Measurements from ENCODE around the gene CHMP4B. TPM values are rescaled to one million over a fixed set of nuclear protein-coding genes. Genes with fewer than 3 reads are reported as not detected.

CHMP4B gene
- total and polyA plus RNA-seq, 2 donors = 39.9 to 130 TPM

- Histone ChIP-seq H3K27me3 (ENCODE audit: control insufficient read depth in 2 of 2, insufficient read depth in 1 of 2, low read length in 1 of 2) (no peaks in the 10 kb centered on the region), H3K9me3 (ENCODE audit: control insufficient read depth in 2 of 2, insufficient read depth in 1 of 2, low read length in 1 of 2) (no peaks in the 10 kb centered on the region), H3K27ac (ENCODE audit: low read depth in 1 of 2, low read length in 1 of 2) (no peak overlapping the region), H3K4me3 (ENCODE audit: low read length in 2 of 2) (no peak overlapping the region), H3K4me1 (ENCODE audit: control insufficient read depth in 2 of 2, insufficient read depth in 2 of 2, low read length in 2 of 2) (peaks cover 70 to 82% of the 10 kb centered on the region in 2 donors), H3K36me3 (ENCODE audit: control insufficient read depth in 2 of 2, insufficient read depth in 2 of 2, low read length in 1 of 2) (peaks cover 2% of the 10 kb centered on the region in 2 donors)
- 88% methylated on average over 1 of the region's 1 CpG for WGBS
- DNase-seq (ENCODE audit: low read depth in 6 of 9, low spot score in 9 of 9) = no peak
These were observed 31.9 kb downstream of the CHMP4B start for GRCh38 chr20:33843050-33843449.

- WGBS = 50% methylated on average over 4 of the region's 4 CpGs
- Histone ChIP-seq H3K4me3 (ENCODE audit: low read length in 2 of 2) (no peak overlapping the region), H3K9me3 (ENCODE audit: control insufficient read depth in 2 of 2, insufficient read depth in 1 of 2, low read length in 1 of 2) (no peaks in the 10 kb centered on the region), H3K4me1 (ENCODE audit: control insufficient read depth in 2 of 2, insufficient read depth in 2 of 2, low read length in 2 of 2) (peaks cover 68 to 80% of the 10 kb centered on the region in 2 donors), H3K27me3 (ENCODE audit: control insufficient read depth in 2 of 2, insufficient read depth in 1 of 2, low read length in 1 of 2) (no peaks in the 10 kb centered on the region), H3K36me3 (ENCODE audit: control insufficient read depth in 2 of 2, insufficient read depth in 2 of 2, low read length in 1 of 2) (peaks cover 9 to 10% of the 10 kb centered on the region in 2 donors), H3K27ac (ENCODE audit: low read depth in 1 of 2, low read length in 1 of 2) (peak overlapping the region; percentile 55 to 63)
- DNase-seq (ENCODE audit: low read depth in 6 of 9, low spot score in 9 of 9) = peak in 1 of 9 donors; percentile 67
These were observed 32.7 kb downstream of the CHMP4B start for GRCh38 chr20:33843854-33844253.

- no peaks in the 10 kb centered on the region for H3K27me3 ChIP-seq (ENCODE audit: control insufficient read depth in 2 of 2, insufficient read depth in 1 of 2, low read length in 1 of 2)
- H3K36me3 ChIP-seq (ENCODE audit: control insufficient read depth in 2 of 2, insufficient read depth in 2 of 2, low read length in 1 of 2) = peaks cover 22 to 32% of the 10 kb centered on the region in 2 donors
- no peak for DNase-seq (ENCODE audit: low read depth in 6 of 9, low spot score in 9 of 9)
- H3K9me3 ChIP-seq (ENCODE audit: control insufficient read depth in 2 of 2, insufficient read depth in 1 of 2, low read length in 1 of 2) = no peaks in the 10 kb centered on the region
- H3K4me3 ChIP-seq (ENCODE audit: low read length in 2 of 2) = no peak overlapping the region
- H3K27ac ChIP-seq (ENCODE audit: low read depth in 1 of 2, low read length in 1 of 2) = no peak overlapping the region
- 93% methylated on average over 6 of the region's 6 CpGs for WGBS
- H3K4me1 ChIP-seq (ENCODE audit: control insufficient read depth in 2 of 2, insufficient read depth in 2 of 2, low read length in 2 of 2) = peaks cover 50 to 69% of the 10 kb centered on the region in 2 donors
These were observed 35.3 kb downstream of the CHMP4B start for GRCh38 chr20:33846291-33846935.

GRCh38 chr20:33847006-33847405 lies 35.9 kb downstream of the CHMP4B start:
- Histone ChIP-seq H3K4me1 (ENCODE audit: control insufficient read depth in 2 of 2, insufficient read depth in 2 of 2, low read length in 2 of 2) (peaks cover 49 to 69% of the 10 kb centered on the region in 2 donors), H3K4me3 (ENCODE audit: low read length in 2 of 2) (no peak overlapping the region), H3K27me3 (ENCODE audit: control insufficient read depth in 2 of 2, insufficient read depth in 1 of 2, low read length in 1 of 2) (no peaks in the 10 kb centered on the region), H3K27ac (ENCODE audit: low read depth in 1 of 2, low read length in 1 of 2) (no peak overlapping the region), H3K36me3 (ENCODE audit: control insufficient read depth in 2 of 2, insufficient read depth in 2 of 2, low read length in 1 of 2) (peaks cover 28 to 38% of the 10 kb centered on the region in 2 donors), H3K9me3 (ENCODE audit: control insufficient read depth in 2 of 2, insufficient read depth in 1 of 2, low read length in 1 of 2) (no peaks in the 10 kb centered on the region)
- no peak for DNase-seq (ENCODE audit: low read depth in 6 of 9, low spot score in 9 of 9)

GRCh38 chr20:33848391-33848790 lies 37.2 kb downstream of the CHMP4B start:
- peaks cover 29 to 52% of the 10 kb centered on the region in 2 donors for H3K36me3 ChIP-seq (ENCODE audit: control insufficient read depth in 2 of 2, insufficient read depth in 2 of 2, low read length in 1 of 2)
- no peaks in the 10 kb centered on the region for H3K27me3 ChIP-seq (ENCODE audit: control insufficient read depth in 2 of 2, insufficient read depth in 1 of 2, low read length in 1 of 2)
- WGBS = 98% methylated on average over 19 of the region's 19 CpGs
- H3K4me1 ChIP-seq (ENCODE audit: control insufficient read depth in 2 of 2, insufficient read depth in 2 of 2, low read length in 2 of 2) = peaks cover 50 to 72% of the 10 kb centered on the region in 2 donors
- DNase-seq (ENCODE audit: low read depth in 6 of 9, low spot score in 9 of 9) = no peak
- no peaks in the 10 kb centered on the region for H3K9me3 ChIP-seq (ENCODE audit: control insufficient read depth in 2 of 2, insufficient read depth in 1 of 2, low read length in 1 of 2)
- no peak overlapping the region for H3K4me3 ChIP-seq (ENCODE audit: low read length in 2 of 2)
- no peak overlapping the region for H3K27ac ChIP-seq (ENCODE audit: low read depth in 1 of 2, low read length in 1 of 2)

- H3K27ac ChIP-seq (ENCODE audit: low read depth in 1 of 2, low read length in 1 of 2) = no peak overlapping the region
- DNase-seq (ENCODE audit: low read depth in 6 of 9, low spot score in 9 of 9) = no peak
- no peak overlapping the region for H3K4me3 ChIP-seq (ENCODE audit: low read length in 2 of 2)
- no peaks in the 10 kb centered on the region for H3K9me3 ChIP-seq (ENCODE audit: control insufficient read depth in 2 of 2, insufficient read depth in 1 of 2, low read length in 1 of 2)
- peaks cover 53 to 78% of the 10 kb centered on the region in 2 donors for H3K4me1 ChIP-seq (ENCODE audit: control insufficient read depth in 2 of 2, insufficient read depth in 2 of 2, low read length in 2 of 2)
- H3K27me3 ChIP-seq (ENCODE audit: control insufficient read depth in 2 of 2, insufficient read depth in 1 of 2, low read length in 1 of 2) = no peaks in the 10 kb centered on the region
- 96% methylated on average over 3 of the region's 3 CpGs for WGBS
- H3K36me3 ChIP-seq (ENCODE audit: control insufficient read depth in 2 of 2, insufficient read depth in 2 of 2, low read length in 1 of 2) = peaks cover 35 to 66% of the 10 kb centered on the region in 2 donors
These were observed 39.0 kb downstream of the CHMP4B start for GRCh38 chr20:33850159-33850558.

- DNase-seq (ENCODE audit: low read depth in 6 of 9, low spot score in 9 of 9) = no peak
- Histone ChIP-seq H3K36me3 (ENCODE audit: control insufficient read depth in 2 of 2, insufficient read depth in 2 of 2, low read length in 1 of 2) (peaks cover 41 to 81% of the 10 kb centered on the region in 2 donors), H3K4me1 (ENCODE audit: control insufficient read depth in 2 of 2, insufficient read depth in 2 of 2, low read length in 2 of 2) (peaks cover 47 to 68% of the 10 kb centered on the region in 2 donors), H3K9me3 (ENCODE audit: control insufficient read depth in 2 of 2, insufficient read depth in 1 of 2, low read length in 1 of 2) (no peaks in the 10 kb centered on the region), H3K4me3 (ENCODE audit: low read length in 2 of 2) (no peak overlapping the region), H3K27me3 (ENCODE audit: control insufficient read depth in 2 of 2, insufficient read depth in 1 of 2, low read length in 1 of 2) (no peaks in the 10 kb centered on the region), H3K27ac (ENCODE audit: low read depth in 1 of 2, low read length in 1 of 2) (peak overlapping the region; percentile 74 to 96)
- WGBS = 96% methylated on average over 13 of the region's 13 CpGs
These were observed 40.8 kb downstream of the CHMP4B start for GRCh38 chr20:33851842-33852466.

- no peaks in the 10 kb centered on the region for H3K27me3 ChIP-seq (ENCODE audit: control insufficient read depth in 2 of 2, insufficient read depth in 1 of 2, low read length in 1 of 2)
- peaks cover 41 to 86% of the 10 kb centered on the region in 2 donors for H3K36me3 ChIP-seq (ENCODE audit: control insufficient read depth in 2 of 2, insufficient read depth in 2 of 2, low read length in 1 of 2)
- H3K27ac ChIP-seq (ENCODE audit: low read depth in 1 of 2, low read length in 1 of 2) = peak overlapping the region; percentile 96
- H3K4me3 ChIP-seq (ENCODE audit: low read length in 2 of 2) = no peak overlapping the region
- peaks cover 47 to 69% of the 10 kb centered on the region in 2 donors for H3K4me1 ChIP-seq (ENCODE audit: control insufficient read depth in 2 of 2, insufficient read depth in 2 of 2, low read length in 2 of 2)
- WGBS = 85% methylated on average over 11 of the region's 11 CpGs
- peak in 1 of 9 donors; percentile 71 for DNase-seq (ENCODE audit: low read depth in 6 of 9, low spot score in 9 of 9)
- H3K9me3 ChIP-seq (ENCODE audit: control insufficient read depth in 2 of 2, insufficient read depth in 1 of 2, low read length in 1 of 2) = no peaks in the 10 kb centered on the region
These were observed 41.7 kb downstream of the CHMP4B start for GRCh38 chr20:33852626-33853506.

GRCh38 chr20:33853507-33853813 lies 42.3 kb downstream of the CHMP4B start:
- peaks cover 38 to 80% of the 10 kb centered on the region in 2 donors for H3K36me3 ChIP-seq (ENCODE audit: control insufficient read depth in 2 of 2, insufficient read depth in 2 of 2, low read length in 1 of 2)
- H3K4me1 ChIP-seq (ENCODE audit: control insufficient read depth in 2 of 2, insufficient read depth in 2 of 2, low read length in 2 of 2) = peaks cover 52 to 70% of the 10 kb centered on the region in 2 donors
- H3K27me3 ChIP-seq (ENCODE audit: control insufficient read depth in 2 of 2, insufficient read depth in 1 of 2, low read length in 1 of 2) = no peaks in the 10 kb centered on the region
- no peak overlapping the region for H3K4me3 ChIP-seq (ENCODE audit: low read length in 2 of 2)
- peak overlapping the region; percentile 96 for H3K27ac ChIP-seq (ENCODE audit: low read depth in 1 of 2, low read length in 1 of 2)
- peak in 5 of 9 donors; percentile 58 to 90 (median 80) for DNase-seq (ENCODE audit: low read depth in 6 of 9, low spot score in 9 of 9)
- no peaks in the 10 kb centered on the region for H3K9me3 ChIP-seq (ENCODE audit: control insufficient read depth in 2 of 2, insufficient read depth in 1 of 2, low read length in 1 of 2)
- 19% methylated on average over 14 of the region's 14 CpGs for WGBS
